Esophagus muscularis mucosa (tissue), 4 donors: ENCODE data around the gene PIP5KL1.

Experiments
- CTCF ChIP-seq, 3 experiments: fragments of 200-600 bp in 2 of 3; fragments of 450-650 bp in 1 of 3; sonication (generic) in 2 of 3; IDR thresholded peaks; one replicate each; pipeline ENCODE4 v1.5.1; 2017 to 2019; ENCODE audit warnings: antibody characterized with exemption in 3 of 3, mild to moderate bottlenecking in 2 of 3, moderate library complexity in 1 of 3
- EP300 ChIP-seq: sonication (generic); formaldehyde crosslinking; IDR thresholded peaks from one replicate; pipeline ENCODE4 v1.6.1; 2017; ENCODE audit warnings: antibody characterized with exemption
- POLR2A ChIP-seq: fragments of 450-650 bp; IDR thresholded peaks from one replicate; pipeline ENCODE4 v1.6.1; 2017; ENCODE audit warnings: antibody characterized with exemption, moderate library complexity, mild to moderate bottlenecking, low read depth
- POLR2AphosphoS5 ChIP-seq, 2 donors: sonication (generic); formaldehyde crosslinking; IDR thresholded peaks; one replicate each; pipeline ENCODE4 v1.6.1; 2017; ENCODE audit warnings: antibody characterized with exemption in 2 of 2

- TF ChIP-seq CTCF (IDR thresholded peaks at IDR 0.05) (no peak), POLR2A (no peak), EP300 (no peak), POLR2AphosphoS5 (IDR thresholded peaks at IDR 0.05) (no peak)
Observed at GRCh38 chr9:127974001-127974768, 43.6 kb upstream of the PIP5KL1 start.
